ENCODE measurements around the gene LBH. TPM values are rescaled to one million over a fixed set of nuclear protein-coding genes. Genes with fewer than 3 reads are reported as not detected.

LBH gene
- polyA plus RNA-seq, 1 donor (not counting 4 experiments of a cell fraction or from before 2014, with no cell fraction given) = 0.83 TPM

- TF ChIP-seq EZH2 (IDR thresholded peaks at IDR 0.05; ENCODE audit: low read length) = no peak
- TF ChIP-seq, protein P1, sequence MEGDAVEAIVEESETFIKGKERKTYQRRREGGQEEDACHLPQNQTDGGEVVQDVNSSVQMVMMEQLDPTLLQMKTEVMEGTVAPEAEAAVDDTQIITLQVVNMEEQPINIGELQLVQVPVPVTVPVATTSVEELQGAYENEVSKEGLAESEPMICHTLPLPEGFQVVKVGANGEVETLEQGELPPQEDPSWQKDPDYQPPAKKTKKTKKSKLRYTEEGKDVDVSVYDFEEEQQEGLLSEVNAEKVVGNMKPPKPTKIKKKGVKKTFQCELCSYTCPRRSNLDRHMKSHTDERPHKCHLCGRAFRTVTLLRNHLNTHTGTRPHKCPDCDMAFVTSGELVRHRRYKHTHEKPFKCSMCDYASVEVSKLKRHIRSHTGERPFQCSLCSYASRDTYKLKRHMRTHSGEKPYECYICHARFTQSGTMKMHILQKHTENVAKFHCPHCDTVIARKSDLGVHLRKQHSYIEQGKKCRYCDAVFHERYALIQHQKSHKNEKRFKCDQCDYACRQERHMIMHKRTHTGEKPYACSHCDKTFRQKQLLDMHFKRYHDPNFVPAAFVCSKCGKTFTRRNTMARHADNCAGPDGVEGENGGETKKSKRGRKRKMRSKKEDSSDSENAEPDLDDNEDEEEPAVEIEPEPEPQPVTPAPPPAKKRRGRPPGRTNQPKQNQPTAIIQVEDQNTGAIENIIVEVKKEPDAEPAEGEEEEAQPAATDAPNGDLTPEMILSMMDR (optimal IDR thresholded peaks at IDR 0.05 in 1 of 3, IDR thresholded peaks at IDR 0.05 in 1 of 3, conservative IDR thresholded peaks at IDR 0.05 in 1 of 3; ENCODE audit: extremely low read depth in 1 of 3, insufficient read depth in 2 of 3, low read length in 3 of 3) = no peak
- H3K9ac ChIP-seq (ENCODE audit: control insufficient read depth, extremely low read depth, insufficient read depth, low read length) = no peak overlapping the region
- H2AFZ ChIP-seq (ENCODE audit: control insufficient read depth, low read length) = no peak overlapping the region
- H3K9me3 ChIP-seq (ENCODE audit: control insufficient read depth, low read depth, low read length) = no peaks in the 10 kb centered on the region
- no peak overlapping the region for H3K4me2 ChIP-seq (ENCODE audit: control insufficient read depth, extremely low read depth, insufficient read depth, low read depth, low read length)
- no peaks in the 10 kb centered on the region for H3K79me2 ChIP-seq (ENCODE audit: control insufficient read depth, insufficient read depth, low read length)
- dilution Hi-C loops (cut with MboI; ENCODE audit: extremely low pct_ligation_motif_present, low sequenced_read_pairs) = no loop called here
- no peak overlapping the region for H3K27ac ChIP-seq (ENCODE audit: control insufficient read depth, insufficient read depth, low read length)
- no peaks in the 10 kb centered on the region for H3K36me3 ChIP-seq (ENCODE audit: control insufficient read depth in 2 of 2, extremely low read depth in 1 of 2, insufficient read depth in 2 of 2, low read length in 2 of 2)
- H3K4me1 ChIP-seq (ENCODE audit: control insufficient read depth, extremely low read depth, insufficient read depth, low read length) = peaks cover 27% of the 10 kb centered on the region
- no peaks in the 10 kb centered on the region for H3K27me3 ChIP-seq (ENCODE audit: control insufficient read depth, extremely low read depth, insufficient read depth, low read length)
- no peak overlapping the region for H3K4me3 ChIP-seq (ENCODE audit: control insufficient read depth in 2 of 3, extremely low read depth in 1 of 3, insufficient read depth in 2 of 3, low read depth in 1 of 3, low read length in 3 of 3)
- no peaks in the 10 kb centered on the region for H3K9me1 ChIP-seq (ENCODE audit: control insufficient read depth, extremely low read depth, insufficient read depth, low read length)
- FAIRE-seq (no peak), DNase-seq (ENCODE audit: low read depth, low spot score) (no peak)
- H4K20me1 ChIP-seq (ENCODE audit: control insufficient read depth, extremely low read depth, insufficient read depth, low read length) = no peaks in the 10 kb centered on the region
Measured at GRCh38 chr2:30277582-30277981, 46.2 kb downstream of the LBH start.

DNA sequence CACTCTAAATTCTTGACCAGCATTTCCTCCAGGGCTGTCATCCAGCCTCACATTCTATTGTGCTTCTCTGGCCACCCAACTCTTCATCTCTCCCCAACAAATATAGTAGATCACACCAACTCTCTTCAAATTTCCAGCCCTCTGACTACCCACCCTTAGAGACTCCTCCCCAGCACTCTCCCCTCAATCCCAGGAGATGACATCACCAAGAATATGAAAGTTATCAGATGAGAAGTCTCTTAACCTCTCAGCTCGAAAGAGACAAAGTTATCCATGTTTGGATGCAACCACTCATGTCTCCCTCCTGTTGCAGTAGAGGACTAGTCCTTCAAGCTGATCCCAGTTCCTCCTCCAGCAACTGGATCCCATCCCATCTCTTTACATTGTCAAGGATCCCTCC, 47.1 kb downstream of the LBH start:
- no peaks in the 10 kb centered on the region for H3K9me1 ChIP-seq (ENCODE audit: control insufficient read depth, extremely low read depth, insufficient read depth, low read length)
- H3K9me3 ChIP-seq (ENCODE audit: control insufficient read depth, low read depth, low read length) = no peaks in the 10 kb centered on the region
- no peaks in the 10 kb centered on the region for H3K36me3 ChIP-seq (ENCODE audit: control insufficient read depth in 2 of 2, extremely low read depth in 1 of 2, insufficient read depth in 2 of 2, low read length in 2 of 2)
- H3K79me2 ChIP-seq (ENCODE audit: control insufficient read depth, insufficient read depth, low read length) = no peaks in the 10 kb centered on the region
- H2AFZ ChIP-seq (ENCODE audit: control insufficient read depth, low read length) = no peak overlapping the region
- H3K4me1 ChIP-seq (ENCODE audit: control insufficient read depth, extremely low read depth, insufficient read depth, low read length) = peaks cover 21% of the 10 kb centered on the region
- dilution Hi-C loops (cut with MboI; ENCODE audit: extremely low pct_ligation_motif_present, low sequenced_read_pairs) = no loop called here
- no peak for FAIRE-seq
- H4K20me1 ChIP-seq (ENCODE audit: control insufficient read depth, extremely low read depth, insufficient read depth, low read length) = no peaks in the 10 kb centered on the region
- TF ChIP-seq, protein P1 (optimal IDR thresholded peaks at IDR 0.05 in 1 of 3, IDR thresholded peaks at IDR 0.05 in 1 of 3, conservative IDR thresholded peaks at IDR 0.05 in 1 of 3; ENCODE audit: extremely low read depth in 1 of 3, insufficient read depth in 2 of 3, low read length in 3 of 3) = no peak
- no peak for TF ChIP-seq EZH2 (IDR thresholded peaks at IDR 0.05; ENCODE audit: low read length)
- DNase-seq (ENCODE audit: low read depth, low spot score) = no peak
- H3K4me3 ChIP-seq (ENCODE audit: control insufficient read depth in 2 of 3, extremely low read depth in 1 of 3, insufficient read depth in 2 of 3, low read depth in 1 of 3, low read length in 3 of 3) = no peak overlapping the region
- H3K4me2 ChIP-seq (ENCODE audit: control insufficient read depth, extremely low read depth, insufficient read depth, low read depth, low read length) = no peak overlapping the region
- no peak overlapping the region for H3K9ac ChIP-seq (ENCODE audit: control insufficient read depth, extremely low read depth, insufficient read depth, low read length)
- no peaks in the 10 kb centered on the region for H3K27me3 ChIP-seq (ENCODE audit: control insufficient read depth, extremely low read depth, insufficient read depth, low read length)
- H3K27ac ChIP-seq (ENCODE audit: control insufficient read depth, insufficient read depth, low read length) = no peak overlapping the region
